ENCODE results near the gene INSR.

The INSR gene

DNA sequence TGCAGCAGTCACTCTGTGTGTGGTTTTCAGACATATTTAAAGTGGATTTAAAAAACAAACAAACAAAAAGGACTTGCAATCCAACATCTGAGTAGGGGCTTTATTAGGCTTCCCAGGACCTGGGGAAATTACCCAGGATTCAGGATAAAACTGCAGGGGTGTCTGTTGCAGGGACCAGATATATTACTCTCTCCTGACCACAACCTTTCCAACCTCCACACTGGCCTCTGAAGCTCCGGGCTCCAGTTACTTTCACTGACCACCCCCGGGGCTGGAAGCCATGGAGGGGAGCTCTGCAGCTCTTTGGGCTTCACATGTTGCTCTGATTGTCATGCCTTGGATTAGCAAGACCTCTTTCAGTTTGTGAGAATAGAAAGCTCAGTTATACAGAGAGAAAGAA is 75.2 kb downstream of the INSR start:
- DNase-seq (ENCODE audit: low read depth in 2 of 2), result no peak
- TF ChIP-seq, protein P1, sequence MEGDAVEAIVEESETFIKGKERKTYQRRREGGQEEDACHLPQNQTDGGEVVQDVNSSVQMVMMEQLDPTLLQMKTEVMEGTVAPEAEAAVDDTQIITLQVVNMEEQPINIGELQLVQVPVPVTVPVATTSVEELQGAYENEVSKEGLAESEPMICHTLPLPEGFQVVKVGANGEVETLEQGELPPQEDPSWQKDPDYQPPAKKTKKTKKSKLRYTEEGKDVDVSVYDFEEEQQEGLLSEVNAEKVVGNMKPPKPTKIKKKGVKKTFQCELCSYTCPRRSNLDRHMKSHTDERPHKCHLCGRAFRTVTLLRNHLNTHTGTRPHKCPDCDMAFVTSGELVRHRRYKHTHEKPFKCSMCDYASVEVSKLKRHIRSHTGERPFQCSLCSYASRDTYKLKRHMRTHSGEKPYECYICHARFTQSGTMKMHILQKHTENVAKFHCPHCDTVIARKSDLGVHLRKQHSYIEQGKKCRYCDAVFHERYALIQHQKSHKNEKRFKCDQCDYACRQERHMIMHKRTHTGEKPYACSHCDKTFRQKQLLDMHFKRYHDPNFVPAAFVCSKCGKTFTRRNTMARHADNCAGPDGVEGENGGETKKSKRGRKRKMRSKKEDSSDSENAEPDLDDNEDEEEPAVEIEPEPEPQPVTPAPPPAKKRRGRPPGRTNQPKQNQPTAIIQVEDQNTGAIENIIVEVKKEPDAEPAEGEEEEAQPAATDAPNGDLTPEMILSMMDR (IDR thresholded peaks at IDR 0.05; ENCODE audit: low read depth, low read length), result no peak
- no peak overlapping the region for H3K4me3 ChIP-seq (replicated peaks in 1 of 2; ENCODE audit: low read depth in 2 of 2, low read length in 2 of 2)

DNA sequence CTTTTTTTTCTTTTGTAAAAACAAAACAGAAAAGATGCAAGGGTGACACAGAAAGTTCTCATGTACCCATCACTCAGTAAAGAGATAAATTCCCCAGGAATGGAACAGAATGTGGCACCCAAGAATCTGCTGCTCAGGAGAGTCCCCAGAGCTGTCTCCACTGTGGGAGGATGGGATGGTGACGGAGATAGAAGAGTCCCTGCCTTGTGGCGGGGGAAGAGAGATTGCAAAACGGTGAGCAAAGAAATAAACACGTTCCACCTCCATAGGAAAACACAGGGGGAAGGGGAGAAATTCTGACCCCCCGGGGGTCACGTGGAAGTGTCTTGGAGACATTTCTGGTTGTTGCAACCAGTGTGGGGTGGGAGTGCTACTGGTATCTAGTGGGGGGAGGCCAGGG is 76.4 kb downstream of the INSR start:
- DNase-seq (ENCODE audit: low read depth in 2 of 2), result no peak
- H3K4me3 ChIP-seq (replicated peaks in 1 of 2; ENCODE audit: low read depth in 2 of 2, low read length in 2 of 2), result no peak overlapping the region
- TF ChIP-seq, protein P1 (IDR thresholded peaks at IDR 0.05; ENCODE audit: low read depth, low read length), result no peak

DNA sequence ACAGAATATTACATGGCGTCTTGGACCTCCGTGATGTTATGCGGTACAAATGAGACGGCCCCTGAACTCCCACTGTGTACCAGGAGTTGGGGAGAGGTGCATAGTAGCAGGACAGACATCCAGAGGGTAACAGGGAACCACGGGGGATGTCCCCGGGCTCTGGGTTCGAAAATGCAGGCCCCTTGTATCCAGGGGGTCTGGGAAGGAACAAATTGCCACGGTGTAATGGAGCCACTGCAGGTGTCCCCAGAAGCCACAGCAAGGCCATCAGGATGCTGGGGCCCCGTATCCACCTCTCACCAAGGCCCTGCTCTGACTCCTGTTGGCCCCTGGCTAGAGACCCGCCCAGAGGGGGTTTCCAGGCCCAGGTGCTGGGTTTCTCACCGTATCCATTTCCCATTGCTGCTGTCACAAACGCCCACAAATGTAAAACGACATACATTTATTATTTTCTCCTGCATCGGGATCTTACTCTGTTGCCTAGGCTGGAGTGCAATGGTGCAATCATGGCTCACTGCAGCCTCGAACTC is 77.8 kb downstream of the INSR start:
- TF ChIP-seq, protein P1 (IDR thresholded peaks at IDR 0.05; ENCODE audit: low read depth, low read length), result no peak
- DNase-seq (ENCODE audit: low read depth in 2 of 2), result no peak
- no peak overlapping the region for H3K4me3 ChIP-seq (replicated peaks in 1 of 2; ENCODE audit: low read depth in 2 of 2, low read length in 2 of 2)

DNA sequence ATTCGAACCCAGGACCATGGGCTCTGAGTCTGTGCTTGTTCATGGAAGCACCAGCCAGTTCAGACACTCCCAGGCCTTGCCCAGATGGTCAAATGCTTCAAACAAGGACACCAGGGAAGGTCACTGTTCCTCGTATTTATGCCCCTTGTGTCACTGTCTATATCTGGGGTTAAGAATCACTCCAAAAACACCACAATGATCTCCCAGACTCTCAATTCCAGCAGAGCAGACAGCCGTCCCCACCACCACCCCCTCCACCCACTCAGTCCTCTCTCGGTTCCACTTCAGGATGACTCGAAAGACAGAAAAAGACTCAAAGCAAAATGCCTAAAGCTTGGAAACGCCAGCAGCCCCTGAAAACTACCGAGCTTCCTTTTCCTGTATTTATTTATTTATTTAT is 79.0 kb downstream of the INSR start:
- TF ChIP-seq, protein P1 (IDR thresholded peaks at IDR 0.05; ENCODE audit: low read depth, low read length), result no peak
- no peak overlapping the region for H3K4me3 ChIP-seq (replicated peaks in 1 of 2; ENCODE audit: low read depth in 2 of 2, low read length in 2 of 2)
- no peak for DNase-seq (ENCODE audit: low read depth in 2 of 2)

DNA sequence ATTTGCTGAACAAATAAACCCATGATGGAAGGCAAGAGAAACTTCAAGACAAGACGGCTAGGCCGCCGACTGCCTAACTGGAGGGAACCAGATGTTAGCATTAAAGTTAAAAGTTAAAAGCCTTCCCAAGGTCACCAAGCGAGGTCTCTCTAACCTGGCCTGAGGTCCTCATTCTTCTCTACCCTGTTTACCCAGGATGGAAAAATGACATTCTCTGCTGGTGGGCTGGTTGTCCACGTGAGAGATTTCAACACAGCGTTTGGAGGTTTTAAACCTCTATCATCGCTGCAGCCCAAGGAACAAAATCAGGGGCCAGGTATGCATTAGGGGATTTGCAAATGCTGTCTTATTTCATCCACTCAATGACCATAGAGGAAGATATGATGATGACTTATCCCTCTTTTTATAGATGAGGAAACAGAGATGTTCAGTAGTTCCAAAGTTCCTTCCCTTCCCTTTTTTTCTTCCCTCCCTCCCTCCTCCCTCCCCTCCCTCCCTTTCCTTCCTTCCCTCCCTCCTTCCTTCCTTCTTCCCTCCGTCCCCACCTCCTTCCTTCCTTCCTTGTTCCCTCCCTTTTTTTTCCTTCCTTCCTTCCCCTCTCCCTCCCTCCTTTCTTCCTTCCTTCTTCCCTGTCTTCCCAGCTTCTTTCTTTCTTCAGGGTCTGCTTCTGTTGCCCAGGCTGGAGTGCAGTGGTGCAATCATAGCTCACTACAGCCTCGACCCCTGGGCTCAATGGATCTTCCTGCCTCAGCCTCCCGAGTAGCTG is 79.7 kb downstream of the INSR start:
- DNase-seq (ENCODE audit: low read depth in 2 of 2), result no peak
- TF ChIP-seq, protein P1 (IDR thresholded peaks at IDR 0.05; ENCODE audit: low read depth, low read length), result no peak
- H3K4me3 ChIP-seq (replicated peaks in 1 of 2; ENCODE audit: low read depth in 2 of 2, low read length in 2 of 2), result no peak overlapping the region

DNA sequence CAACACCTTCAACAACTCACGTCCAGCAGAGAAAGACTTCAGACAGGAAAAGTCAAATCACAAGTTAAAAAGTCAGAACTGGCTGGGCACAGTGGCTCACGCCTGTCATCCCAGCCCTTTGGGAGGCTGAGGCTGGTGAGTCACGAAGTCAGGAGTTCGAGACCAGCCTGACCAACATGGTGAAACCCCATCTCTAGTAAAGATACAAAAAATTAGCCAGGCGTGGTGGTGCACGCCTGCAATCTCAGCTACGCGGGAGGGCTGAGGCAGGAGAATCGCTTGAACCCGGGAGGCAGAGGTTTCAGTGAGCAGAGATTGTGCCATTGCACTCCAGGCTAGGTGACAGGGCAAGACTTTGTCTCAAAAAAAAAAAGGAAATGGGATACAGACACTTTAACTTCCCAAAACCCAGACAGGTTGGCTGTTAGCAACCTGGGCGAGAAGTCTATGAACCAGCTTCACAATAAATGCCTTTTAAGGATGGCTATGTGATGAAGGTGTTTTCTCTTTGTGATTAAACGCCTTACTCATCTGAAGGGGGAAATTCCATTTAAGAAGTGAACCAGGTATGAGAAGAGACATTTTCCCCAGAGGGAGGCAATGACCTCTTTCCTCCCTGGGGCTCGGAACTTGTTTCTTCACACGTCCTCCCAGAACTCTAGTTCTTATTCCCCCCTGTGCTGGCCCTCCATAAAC is 80.4 kb downstream of the INSR start:
- H3K4me3 ChIP-seq (replicated peaks in 1 of 2; ENCODE audit: low read depth in 2 of 2, low read length in 2 of 2), result no peak overlapping the region
- no peak for DNase-seq (ENCODE audit: low read depth in 2 of 2)
- TF ChIP-seq, protein P1 (IDR thresholded peaks at IDR 0.05; ENCODE audit: low read depth, low read length), result no peak
